DMS114 treated with DMSO at 0.1 percent for 48 hours (cell line): ENCODE measurements around the gene PCOLCE2.
A peak's percentile ranks its signal among the peaks of the same experiment; 100 is the strongest.
"Not testable (repeated sequence)": the region's sequence is repeated elsewhere in the genome, so short reads cannot be mapped to it uniquely, and the experiment has no call there.

ENCODE experiments used
- DNase-seq: peaks from one replicate; lab custom pipeline; 2025; ENCODE audit not compliant: unreplicated experiment; lab: John Stamatoyannopoulos, UW

PCOLCE2 gene

DNA sequence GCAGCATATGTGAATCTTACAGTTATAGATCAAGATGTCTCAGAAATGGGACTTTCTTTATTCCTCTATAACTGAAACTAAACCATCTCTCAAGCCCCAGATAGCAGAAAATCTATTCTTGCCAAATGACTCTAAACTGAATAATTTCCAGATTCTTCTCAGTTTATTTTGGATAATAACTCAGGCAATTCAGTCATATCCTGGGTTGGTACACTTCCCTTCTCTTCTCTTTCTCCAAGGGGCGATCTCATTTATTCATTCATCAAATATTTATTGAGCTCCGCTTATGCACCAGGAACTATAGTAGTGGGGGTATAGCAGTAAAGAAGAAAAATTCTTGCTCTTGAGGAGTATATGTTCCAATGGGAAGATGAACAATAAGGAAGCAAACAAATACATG, 13.5 kb upstream of the PCOLCE2 start:
- DNase-seq = no peak

DNA sequence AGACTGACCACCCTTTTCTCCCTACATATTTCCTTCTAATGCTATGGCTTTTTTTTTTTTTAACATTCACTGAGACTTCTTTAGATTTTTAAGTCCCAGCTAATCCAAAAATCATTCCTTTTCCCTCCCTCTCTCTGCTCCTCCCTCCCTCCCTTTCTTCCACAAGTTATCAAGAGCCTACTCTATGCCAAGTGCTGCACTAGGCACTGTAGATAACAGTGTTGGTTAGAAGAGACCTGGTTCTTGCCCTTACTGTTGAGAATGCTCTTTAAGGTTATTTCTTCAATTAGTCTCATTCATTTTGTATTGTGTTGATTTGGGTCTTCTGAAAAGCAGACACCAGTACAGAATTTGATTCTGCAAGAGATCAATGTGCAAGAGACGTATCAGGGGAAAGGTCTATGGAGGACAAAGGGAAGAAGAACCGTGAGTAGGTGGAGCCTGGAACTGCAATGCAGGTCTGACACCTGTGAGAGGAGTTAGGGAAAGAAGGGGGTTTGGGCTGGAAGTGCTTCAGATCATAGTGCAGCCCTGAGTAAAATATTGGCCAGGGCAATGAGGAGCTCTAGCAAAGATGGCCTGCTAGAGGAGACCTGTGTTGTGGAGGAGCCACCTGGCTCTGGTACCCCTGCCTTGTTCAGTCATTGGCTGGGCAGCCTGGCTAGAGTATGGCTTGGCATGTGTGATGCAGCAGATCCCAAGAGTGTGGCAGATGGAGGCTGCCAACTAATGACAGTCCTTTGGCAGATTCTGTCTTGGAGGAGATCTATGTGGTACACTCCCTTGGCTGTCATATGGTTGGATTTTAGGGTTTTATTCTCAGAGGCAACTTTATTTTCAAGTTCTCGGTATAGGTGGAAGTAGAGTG, 9.7 kb upstream of the PCOLCE2 start:
- DNase-seq = no peak

DNA sequence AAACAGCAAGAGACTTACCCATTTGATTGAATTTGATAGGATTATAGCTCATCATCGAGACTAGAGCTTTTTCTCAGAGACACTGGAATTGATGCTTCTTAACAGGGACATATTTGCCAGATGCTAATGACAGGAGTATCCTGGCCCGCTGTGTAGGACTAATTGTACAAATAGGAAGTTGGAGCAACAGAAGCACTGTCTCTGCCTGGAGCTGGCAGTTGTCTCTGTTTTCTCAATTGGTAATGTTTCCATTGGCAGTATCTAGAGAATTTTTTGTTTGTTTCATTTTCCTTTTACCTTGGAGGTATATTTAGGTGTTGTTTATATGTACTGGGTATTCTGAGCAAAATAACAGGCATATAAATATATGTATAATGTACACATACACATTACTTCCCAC, 8.9 kb upstream of the PCOLCE2 start:
- no peak for DNase-seq

DNA sequence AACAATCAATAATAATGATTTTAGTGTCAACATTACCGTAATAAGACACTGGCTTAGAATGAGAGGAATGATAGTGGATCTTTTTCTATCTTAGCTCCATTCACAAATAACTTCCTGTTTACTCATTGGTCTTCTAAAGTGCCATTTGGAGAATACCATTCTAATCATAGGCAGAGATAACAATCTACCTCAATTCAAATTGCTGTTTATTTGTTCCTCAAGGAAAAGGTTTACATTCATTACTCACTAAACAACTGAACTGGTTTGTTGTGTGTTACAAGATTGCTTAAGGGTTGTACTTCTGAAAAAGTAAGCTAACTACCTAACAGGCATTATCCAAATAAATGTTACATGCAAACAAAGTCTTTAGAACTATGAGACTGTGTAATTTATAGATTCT, 8.1 kb upstream of the PCOLCE2 start:
- DNase-seq = no peak

DNA sequence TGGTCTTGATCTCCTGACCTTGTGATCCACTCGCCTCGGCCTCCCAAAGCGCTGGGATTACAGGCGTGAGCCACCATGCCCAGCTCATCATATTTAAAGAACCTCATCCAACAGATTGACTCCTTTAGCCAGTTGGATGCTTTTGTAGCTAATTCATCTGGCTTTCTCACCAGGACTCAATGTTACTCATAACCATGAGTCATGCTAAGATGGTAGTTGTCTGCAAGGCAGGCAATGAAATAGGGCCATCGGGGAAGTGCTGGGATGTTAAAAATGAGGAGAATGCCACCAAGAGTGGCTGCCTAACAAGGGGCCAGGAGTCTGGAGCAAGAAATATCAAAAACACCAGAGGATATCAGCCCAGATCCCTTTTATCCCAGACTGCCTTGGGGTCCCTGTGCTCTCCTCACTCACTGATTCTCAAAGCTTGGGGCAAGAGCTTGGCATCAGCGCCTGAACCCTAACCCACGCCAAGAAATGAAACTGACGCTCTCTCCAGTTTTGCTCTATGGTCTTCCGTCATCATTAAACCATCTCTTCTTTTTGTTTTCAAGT, 7.4 kb upstream of the PCOLCE2 start:
- DNase-seq = no peak

DNA sequence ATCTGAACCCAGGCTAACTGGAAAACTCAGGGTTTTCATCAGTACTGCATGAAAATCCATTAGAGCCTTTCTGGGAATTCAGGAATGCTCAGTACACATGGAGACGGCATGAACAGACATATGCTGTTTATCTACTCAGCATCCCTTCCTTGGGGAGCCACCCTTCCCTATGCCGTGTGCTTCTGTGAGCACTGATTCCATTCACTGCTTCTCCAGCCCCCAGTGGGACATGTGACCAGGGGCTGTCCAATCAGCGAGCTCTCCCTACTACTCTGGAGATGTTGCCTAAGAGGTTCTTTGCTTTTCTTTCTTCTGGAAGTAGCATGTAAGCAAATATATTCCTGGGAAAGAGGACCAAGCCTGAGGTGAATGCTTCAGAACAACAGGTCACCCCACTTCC, 5.6 kb upstream of the PCOLCE2 start:
- no peak for DNase-seq

DNA sequence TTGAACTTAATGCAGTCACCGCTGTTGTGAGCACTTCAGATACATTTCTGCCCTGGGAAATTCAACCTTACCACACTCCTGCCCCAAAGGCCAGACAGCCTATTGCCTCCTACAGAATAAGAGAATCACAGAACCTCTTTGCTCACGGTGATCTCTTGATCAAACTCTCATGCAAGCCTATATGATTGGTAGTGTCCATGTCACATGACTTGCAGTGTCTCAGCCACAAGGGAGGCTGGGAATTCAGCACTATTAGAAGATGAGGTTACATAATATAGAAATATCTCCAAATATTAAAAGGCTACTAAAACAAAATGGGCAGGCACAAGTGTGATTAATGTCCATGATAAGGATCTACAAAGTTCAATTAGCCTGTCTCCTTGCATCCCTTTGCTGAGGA, 3.8 kb upstream of the PCOLCE2 start:
- DNase-seq = no peak

DNA sequence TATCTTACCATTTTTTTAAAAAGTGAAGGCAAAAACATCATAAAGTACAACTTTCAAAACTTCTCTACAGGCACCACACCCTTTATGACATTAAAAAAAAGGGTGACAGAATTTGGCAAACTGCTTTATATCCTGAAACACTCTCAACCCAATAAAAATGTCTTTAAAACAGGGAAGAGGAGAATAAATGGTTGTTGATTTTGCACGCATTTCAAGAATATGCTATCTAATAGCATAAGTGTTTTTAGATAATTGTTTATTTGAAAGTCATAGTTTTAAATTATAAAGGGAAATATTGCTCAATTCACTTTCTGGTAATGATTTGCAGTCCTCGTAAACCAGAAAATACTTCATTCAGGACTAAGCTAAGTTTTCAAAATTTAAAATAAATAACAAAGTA, 1.7 kb upstream of the PCOLCE2 start:
- DNase-seq = no peak

DNA sequence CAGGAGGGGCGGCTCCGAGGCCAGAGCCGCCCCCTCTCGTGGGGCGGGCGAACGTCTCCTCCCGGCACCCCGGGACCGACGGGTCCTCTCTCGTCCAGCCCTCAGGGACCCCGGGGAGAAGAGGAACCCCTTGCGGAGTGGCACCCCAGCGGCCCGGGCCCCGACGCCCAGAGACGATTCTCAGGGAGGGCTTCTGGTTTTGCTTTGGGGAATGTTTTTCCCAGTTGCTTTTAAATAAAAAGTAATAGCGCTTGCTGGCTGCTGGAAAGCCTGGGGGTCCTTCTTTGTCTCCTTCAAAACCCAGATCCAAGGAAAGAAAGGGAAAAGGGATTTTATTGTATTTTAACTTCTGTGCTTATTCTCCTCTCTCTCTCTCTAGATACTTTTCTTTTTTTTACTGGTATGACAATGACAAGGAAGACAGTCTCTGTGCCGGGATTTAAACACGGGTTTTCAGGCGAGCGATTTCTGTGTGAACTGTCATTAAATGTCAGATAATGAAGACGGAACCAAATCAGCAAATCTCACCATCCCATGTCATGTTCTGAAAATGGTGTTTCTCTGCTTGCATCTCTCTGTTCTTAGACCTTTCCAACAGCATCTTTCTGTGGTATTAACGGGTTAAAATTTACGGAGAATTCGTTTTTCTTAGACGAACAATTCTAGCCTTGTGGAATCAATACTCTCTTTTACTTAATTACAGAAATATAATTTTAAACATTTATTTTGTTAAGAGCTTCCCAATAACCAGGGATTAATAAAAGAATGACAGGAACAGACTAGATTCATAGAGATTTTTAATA, 530 bp upstream of the PCOLCE2 start:
- DNase-seq = peak; percentile 6

DNA sequence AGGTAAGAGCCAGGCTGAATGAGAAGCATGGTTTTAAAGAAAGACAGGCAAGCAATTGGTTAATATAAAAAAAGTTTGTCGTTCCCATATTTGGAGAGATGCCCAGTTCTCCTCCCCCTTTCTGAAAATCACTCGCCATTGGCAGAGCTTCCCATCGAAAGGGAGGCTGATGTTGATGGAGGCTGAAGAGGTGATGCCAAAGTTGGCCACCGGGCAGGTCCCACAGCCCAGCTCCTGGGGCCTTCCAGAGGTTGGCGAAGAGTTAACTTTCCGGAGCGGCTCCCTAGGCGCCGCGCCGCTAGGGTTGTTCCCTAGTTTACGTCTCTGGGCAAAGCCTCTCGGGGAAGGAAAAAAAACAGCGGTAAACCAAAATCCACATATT, 793 bp downstream of the PCOLCE2 start:
- peak; percentile 73 for DNase-seq

DNA sequence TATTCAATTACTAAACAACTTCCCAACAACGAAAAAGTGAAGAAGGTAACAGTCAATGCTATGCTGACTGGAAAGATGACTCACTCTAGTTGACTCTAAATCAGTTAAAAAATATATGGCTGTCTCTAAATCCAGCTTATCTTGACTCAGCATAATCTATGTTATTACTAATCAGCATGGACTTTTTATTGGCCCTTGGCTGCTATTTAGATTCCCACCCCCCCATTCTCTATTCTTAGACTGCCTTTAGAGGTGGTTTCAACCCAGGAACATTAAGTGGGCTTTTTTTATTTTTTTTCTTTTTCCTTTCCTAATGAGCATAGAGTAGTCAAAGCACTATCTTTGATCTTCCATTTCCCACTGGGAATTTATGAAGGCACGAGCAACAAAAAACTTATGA, 1.9 kb downstream of the PCOLCE2 start:
- DNase-seq = no peak

DNA sequence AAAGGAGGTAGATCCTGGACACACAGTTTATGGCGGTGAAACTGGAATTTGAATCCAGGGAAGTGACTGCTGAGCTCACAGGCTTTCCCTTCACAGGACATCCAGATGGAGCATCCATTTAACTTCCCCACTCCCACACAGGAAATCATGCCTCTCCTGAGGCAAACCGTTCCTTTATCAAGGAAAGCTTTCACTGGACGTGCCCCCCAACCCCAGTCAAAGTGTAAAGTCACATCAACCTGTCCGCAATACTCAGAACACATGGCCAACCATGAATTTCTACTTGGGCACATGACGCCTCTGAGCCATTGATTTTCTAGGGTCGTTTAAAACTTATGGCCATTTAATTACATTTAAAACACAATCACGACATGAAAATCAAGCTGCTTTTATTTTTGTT, 2.9 kb downstream of the PCOLCE2 start:
- DNase-seq = no peak

DNA sequence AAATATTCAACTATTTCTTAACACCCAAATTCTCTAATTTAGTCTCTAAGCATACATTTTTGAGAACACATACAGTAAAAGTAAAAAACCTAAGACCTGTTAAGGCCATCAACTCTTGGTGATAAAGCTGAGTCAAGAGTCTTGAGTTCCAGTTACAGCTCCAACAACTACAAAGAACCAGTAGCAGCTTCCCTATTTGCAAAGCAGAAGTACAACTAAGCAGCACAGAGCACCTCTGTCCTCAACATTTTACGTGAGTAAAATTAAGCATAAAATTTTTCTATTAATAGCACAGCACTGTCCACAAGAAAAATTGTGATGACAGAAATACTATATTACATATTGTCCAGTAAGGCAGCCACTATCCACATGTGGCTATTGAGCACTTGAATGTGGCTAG, 4.4 kb downstream of the PCOLCE2 start:
- DNase-seq = no peak

DNA sequence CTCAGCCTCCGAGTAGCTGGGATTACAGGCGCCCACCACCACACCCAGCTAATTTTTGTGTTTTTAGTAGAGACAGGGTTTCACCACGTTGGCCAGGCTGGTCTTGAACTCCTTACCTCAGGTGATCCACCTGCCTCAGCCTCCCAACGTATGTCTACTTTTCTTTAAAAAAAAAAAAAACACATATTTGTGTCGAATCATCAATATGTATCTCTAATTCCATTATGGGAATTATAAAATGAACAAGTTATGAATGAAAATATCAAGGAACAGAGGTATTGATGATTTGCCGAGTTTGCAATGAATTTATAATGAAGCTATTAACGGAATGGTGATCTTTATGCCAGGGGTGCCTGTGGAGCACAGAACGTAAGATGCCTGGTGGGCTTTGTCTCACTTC, 5.3 kb downstream of the PCOLCE2 start:
- DNase-seq = not testable (repeated sequence)

DNA sequence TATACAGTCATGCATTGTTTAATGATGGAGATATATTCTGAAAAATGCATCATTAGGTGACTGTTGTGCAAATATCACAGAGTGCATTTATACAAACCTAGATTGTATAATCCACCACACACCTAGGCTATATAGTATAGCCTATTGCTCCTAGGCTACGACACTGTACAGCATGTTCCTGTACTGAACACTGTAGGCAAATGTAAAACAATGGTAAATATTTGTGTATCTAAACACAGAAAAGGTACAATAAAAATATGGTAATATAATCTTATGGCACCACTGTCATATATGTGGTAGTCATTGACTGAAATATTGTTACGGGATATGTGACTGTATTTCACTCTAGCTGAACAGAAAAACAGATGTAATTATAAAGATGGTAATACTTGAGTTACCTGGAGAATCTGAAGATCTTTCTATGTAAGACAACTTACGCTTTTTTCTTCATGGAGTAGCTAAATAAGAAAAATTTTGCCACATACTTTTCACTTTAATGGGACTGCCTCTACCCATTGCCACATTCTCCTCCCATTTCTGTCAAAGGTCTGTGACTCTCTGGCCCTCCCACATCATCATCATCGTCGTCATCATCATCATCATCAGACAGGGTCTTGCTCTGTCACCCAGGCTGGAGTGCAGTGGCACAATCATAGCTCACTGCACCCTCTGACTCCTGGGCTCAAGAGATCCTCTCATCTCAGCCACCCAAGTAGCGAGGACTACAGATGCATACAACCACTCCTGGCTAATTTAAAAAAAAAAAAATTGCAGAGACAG, 7.2 kb downstream of the PCOLCE2 start:
- no peak for DNase-seq

DNA sequence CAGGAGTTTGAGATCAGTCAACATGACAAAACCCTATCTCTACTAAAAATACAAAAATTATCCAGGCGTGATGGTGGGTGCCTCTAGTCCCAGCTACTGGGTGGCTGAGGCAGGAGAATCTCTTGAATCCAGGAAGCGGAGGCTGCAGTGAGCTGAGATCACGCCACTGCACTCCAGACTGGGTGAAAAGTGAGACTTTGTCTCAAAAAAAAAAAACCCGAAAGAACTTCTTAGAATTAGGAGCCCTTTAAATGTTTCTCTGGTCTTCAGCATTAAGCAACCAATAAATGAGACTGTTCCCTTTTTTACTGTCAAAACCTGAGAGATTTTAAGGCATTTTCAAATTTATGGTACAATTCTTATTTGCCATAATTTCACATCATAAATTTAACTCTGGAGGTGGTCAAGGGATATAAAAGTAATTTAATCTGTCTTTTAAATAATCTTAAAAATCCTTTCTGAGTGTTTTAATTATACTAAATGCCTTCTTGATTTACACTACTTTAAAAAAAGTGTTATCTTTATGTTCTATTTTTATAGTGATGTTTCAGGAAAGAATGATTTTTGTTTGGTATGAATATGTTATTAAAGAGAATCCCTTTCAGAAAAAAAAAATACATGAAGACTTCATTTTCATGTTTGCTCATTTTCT, 10.1 kb downstream of the PCOLCE2 start:
- no peak for DNase-seq

DNA sequence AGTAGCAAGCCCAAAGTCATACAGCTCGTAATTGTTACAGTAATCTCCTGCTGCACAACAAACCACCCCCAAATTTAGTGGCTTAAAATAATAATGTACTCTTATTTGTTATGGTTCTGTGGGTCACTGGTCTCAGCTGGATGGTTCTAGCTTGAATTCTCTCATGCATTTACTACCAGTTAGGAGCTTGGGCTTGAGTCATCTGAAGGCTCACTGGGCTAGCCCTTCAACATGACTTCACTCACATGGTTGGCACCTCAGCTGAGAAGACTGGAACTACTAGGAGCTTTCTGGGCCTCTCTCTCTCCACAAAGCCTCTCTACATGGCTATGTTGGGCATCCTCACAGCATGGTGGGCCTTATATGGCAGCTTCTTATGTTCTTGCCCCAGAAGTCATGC, 12.5 kb downstream of the PCOLCE2 start:
- no peak for DNase-seq

DNA sequence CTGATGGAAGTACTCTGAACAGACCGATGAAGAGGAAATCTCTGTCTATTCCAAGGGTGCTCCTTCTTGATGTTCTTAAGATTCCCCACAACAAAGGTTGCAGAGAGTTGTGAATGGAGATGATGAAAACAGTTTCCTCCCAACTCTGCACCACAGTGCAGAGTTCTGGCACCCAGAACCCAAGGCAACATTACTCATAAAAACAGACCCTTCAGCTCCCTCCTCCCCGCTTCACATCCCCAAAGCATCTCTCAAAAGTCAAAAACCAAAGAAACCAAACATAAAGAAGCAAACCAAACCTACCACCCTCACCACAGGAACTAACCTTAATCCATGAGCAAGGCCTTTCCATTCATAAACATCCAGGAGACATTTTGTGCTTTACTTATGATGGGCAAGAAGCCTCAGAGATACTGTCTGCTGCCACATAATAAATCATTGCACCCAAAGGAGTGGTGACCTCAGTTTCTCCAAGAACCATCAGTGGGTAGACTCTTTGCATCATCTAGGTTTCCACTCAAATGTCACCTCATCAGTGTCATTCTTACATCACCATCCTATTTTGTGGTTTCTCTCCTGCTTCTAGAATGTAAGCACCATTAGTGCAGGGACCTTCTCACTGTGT, 13.2 kb downstream of the PCOLCE2 start:
- no peak for DNase-seq

DNA sequence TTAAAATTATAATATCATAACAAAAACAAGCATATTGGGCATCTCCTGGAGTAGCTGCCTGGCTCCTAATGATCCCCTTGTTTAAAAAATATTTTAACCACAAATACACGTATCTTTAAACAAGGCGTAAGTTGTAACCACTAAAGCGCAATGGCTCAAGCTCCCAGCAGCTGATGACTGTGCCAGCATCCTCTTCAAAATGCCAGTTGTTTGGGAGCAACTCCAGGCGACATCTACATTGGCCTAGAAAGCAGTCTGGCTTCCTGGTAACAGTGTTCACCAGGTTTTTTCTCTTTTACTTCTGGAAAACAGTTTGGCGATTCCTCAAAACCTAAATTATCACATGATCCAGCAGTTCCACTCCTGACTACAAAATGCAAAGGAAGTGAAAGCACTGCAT, 13.8 kb downstream of the PCOLCE2 start:
- no peak for DNase-seq

DNA sequence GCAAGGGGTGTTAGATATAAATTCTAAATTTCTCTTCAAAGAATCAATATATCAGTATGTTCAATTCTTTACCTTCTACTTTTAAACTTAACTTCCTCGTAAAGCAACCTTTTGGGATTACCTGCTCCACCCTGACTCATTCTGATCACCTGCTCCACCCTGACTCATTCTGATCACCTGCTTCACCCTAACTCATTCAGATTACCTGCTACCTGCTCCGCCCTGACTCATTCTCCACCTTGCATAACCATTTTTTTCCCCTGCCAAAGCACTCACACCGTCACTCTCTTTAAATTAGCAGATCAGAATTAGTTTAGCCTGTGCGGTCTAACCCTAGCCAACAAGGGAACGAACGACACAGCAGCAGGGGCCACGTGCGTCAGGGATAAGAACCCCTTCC, 20.5 kb downstream of the PCOLCE2 start:
- DNase-seq = not testable (repeated sequence)
